HG02623 (cell line): ENCODE measurements around the gene CLMN.
"Not testable (repeated sequence)": the region's sequence is repeated elsewhere in the genome, so short reads cannot be mapped to it uniquely, and the experiment has no call there.

Source experiments
- ATAC-seq: cut with Tn5 transposase; IDR thresholded peaks from one replicate; pipeline ENCODE4 v1.9.1; 2021; ENCODE audit warnings: moderate library complexity; ENCODE audit not compliant: unreplicated experiment

The CLMN gene

GRCh38 chr14:95180966-95181741, 138.6 kb downstream of the CLMN start:
- ATAC-seq = no peak

- not testable (repeated sequence) for ATAC-seq
Measured at GRCh38 chr14:95175670-95176069, 144.0 kb downstream of the CLMN start.

- ATAC-seq = no peak
Measured at GRCh38 chr14:95174184-95174792, 145.4 kb downstream of the CLMN start.

GRCh38 chr14:95173518-95173917, 146.2 kb downstream of the CLMN start:
- no peak for ATAC-seq

- ATAC-seq = no peak
Measured at GRCh38 chr14:95167177-95167576, 152.5 kb downstream of the CLMN start.

- ATAC-seq = no peak
Measured at GRCh38 chr14:95165517-95165916, 154.2 kb downstream of the CLMN start.

- no peak for ATAC-seq
Measured at GRCh38 chr14:95164506-95164905, 155.2 kb downstream of the CLMN start.

- ATAC-seq = no peak
Measured at GRCh38 chr14:95163666-95164065, 156.0 kb downstream of the CLMN start.

GRCh38 chr14:95163132-95163531, 156.6 kb downstream of the CLMN start:
- ATAC-seq = no peak

GRCh38 chr14:95162641-95163040, 157.1 kb downstream of the CLMN start:
- no peak for ATAC-seq

GRCh38 chr14:95157327-95158189, 162.2 kb downstream of the CLMN start, which contains the start of gene DICER1:
Gene DICER1 (minus strand): TSS chr14:95157529. CDS start chr14:95133458, 24,071 bp downstream.
- peak; percentile 69 for ATAC-seq

GRCh38 chr14:95157048-95157326, 162.7 kb downstream of the CLMN start:
- peak; percentile 26 for ATAC-seq

- ATAC-seq = peak; percentile 25
Measured at GRCh38 chr14:95156161-95157047, 163.3 kb downstream of the CLMN start.

GRCh38 chr14:95155045-95155444, 164.7 kb downstream of the CLMN start:
- ATAC-seq = no peak

GRCh38 chr14:95153866-95154265, 165.8 kb downstream of the CLMN start:
- ATAC-seq = no peak

GRCh38 chr14:95151561-95151960, 168.1 kb downstream of the CLMN start:
- ATAC-seq = no peak

- no peak for ATAC-seq
Measured at GRCh38 chr14:95150910-95151309, 168.8 kb downstream of the CLMN start.

GRCh38 chr14:95149441-95149840, 170.3 kb downstream of the CLMN start:
- no peak for ATAC-seq

GRCh38 chr14:95147597-95147996, 172.1 kb downstream of the CLMN start:
- ATAC-seq = no peak

- no peak for ATAC-seq
Measured at GRCh38 chr14:95146079-95146771, 173.5 kb downstream of the CLMN start.
